Stimulated activated CD4-positive, alpha-beta T cell treated with anti-CD3 and anti-CD28 coated beads, TNF-alpha, amount 100 ng/mL, for 48 hours (primary cell): ENCODE data around the gene PGLYRP3.
"Not testable (repeated sequence)": the region's sequence is repeated elsewhere in the genome, so short reads cannot be mapped to it uniquely, and the experiment has no call there.

Source experiments
- DNase-seq, 3 donors: peaks; one replicate each; pipeline ENCODE4 v3.0.0-alpha.2; 2020; ENCODE audit warnings: low read depth in 3 of 3

The PGLYRP3 gene

DNA sequence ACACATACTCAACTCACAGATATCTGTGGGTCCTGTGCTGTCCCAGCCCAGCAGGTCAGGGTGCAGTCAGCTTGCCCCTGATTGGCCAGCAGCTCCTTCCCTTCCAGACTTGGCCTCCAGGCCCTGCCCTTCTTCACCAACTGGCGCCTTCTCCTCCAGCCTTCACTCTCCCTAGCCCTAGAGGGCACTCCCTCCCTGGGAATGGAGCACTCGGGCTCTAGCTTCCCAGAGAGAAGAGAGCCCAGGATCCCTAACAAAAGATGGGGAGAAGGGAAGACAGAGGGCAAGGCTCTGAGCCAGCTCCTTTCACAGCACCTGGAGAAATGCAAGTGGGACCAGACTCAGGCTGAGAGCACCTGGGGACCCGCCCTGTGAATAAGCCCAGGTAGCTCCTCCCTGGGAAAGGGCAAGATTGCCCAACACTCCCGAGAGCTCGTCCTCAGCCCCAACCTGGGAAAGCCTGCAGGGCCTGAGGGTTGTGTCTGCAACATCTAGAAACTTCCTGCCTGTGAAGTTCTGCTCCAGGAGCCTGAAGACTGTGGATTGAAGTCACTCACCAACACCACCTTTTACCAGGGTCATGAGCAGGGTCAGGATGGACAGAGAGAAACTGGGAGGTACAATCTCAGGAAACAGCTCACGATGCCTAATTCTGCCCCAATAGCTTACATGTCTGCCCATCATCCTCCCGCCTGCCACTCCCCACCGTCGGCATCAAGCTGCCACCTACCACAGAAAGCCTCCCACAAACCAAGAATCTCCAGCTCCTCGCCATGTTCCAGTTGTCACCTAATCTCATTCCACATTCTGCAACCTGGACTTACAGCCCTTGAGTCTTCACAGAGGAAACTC, 36.0 kb upstream of the PGLYRP3 start, which contains the start of gene PGLYRP4:
PGLYRP4 (minus strand) TSS at position 331 of the 852 bp plus-strand sequence. CDS start 909 bp downstream, outside the sequence.
- DNase-seq, result no peak

DNA sequence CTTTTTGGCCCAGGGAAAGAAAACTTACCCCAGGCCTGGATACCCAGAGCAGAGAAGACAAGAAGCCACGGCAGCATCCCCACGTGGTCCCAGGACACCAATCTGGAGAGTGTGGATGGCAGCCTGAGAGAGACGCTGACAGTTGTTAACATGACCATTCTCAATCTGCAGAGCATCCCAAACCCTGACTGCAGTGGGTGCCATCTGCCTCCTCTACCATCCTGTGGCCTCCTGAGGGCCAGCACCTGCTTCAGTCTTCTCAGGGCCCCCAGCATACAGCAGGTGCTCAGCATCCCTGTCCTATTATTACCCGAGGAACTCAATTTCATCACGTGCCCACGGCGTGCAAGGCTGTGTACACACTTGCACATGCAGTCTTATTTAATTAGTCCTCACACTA, 35.1 kb upstream of the PGLYRP3 start:
- no peak for DNase-seq

DNA sequence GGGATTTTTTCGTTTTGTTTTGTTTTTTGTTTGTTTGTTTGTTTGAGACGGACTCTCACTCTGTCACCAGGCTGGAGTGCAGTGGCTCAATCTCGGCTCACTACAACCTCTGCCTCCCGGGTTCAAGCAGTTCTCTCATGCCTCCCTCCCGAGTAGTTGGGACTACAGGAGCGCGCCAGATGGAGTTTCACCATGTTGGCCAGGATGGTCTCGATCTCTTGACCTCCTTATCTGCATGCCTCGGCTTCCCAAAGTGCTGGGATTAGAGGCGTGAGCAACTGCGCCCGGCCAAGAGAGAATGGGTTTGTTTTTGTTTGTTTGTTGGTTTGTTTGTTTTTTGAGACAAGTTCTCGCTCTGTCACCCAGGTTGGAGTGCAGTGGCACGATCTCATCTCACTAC, 34.3 kb upstream of the PGLYRP3 start:
- DNase-seq, result not testable (repeated sequence)

DNA sequence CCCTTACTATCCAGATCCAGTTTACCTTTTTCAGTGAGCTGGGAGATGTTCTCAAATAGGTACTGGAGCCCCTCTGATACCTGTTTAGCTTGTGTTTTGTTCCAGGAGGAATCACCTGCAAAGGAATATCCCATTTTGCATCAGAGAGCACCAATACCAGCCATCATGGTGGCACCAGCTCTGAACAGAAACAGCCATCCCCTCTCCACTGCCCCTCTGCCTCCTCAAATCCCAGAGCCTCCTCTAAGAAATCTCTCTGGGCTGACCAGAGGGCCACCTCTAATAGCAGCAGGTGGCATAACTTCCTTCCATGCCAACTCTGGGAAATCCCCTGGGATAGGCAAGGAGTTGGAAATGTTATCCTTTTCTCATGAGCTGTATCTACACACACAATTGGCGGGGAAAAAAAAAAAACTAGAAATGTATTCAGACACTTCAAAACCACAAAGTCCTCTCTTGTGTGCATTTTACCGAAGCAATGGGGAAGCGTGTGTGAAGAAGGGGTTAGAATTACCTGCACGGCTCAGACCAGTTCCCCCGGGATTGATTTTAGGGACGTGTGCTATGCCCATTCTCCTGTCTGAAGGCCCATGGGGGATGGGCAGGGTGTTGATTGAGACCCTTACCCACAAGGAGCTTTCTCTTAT, 33.4 kb upstream of the PGLYRP3 start:
- DNase-seq, result no peak

DNA sequence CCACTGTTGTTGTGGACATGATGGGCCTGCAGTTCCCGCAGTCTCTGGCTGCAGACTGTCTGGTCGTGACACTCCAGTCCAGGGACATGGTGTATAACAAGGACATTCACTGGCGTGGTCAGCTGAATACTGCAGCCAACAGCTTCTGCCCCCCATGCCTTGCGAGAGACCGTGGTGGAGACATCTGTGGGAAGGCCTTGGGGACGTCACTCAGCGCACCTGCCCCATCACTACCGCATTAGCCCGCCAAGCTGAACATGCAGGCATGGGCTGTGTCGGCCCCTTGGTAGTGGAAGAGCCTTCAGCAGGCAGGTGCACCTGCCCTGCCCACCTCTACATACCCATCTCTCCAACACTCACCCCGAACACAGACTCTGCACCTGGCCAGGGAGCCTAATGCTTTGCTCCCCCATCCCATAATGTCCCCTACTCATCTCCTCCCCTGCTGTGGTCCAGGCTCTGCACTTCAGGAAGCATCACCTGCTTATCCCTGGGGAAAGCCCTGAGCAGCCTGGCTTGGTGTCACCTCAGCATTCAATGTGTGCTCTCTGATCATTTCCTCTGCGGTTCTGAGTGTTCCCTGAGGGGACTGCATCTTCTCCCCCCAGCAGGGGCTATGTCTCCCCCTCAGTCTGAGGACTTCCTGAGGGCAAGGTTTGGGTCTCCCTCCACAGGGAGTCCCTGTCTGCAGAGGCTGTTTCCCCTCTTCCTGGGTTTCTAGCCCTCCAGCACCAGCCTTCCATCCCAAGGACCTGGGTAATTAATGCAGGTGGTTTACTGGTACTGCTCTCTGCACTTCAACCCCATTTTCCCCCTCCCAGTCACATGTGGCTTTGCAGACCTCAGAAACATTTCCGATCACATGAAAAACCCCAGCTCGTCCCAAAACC, 32.7 kb upstream of the PGLYRP3 start:
- no peak for DNase-seq

DNA sequence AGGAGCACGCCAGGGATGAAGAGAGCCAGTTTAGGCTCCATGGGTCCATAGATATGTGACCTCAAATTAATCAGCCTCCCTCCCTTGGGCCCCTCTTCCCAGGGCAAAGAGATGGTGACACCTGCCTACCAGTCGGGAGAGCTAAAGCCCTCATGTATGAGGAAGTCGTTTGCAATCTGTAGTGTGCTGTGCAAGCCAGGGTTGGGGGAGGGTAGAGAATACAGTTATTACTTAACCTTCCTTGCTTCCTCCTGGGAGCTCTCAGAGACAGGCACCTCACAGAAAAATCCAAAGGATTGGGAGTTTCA, 31.9 kb upstream of the PGLYRP3 start:
- no peak for DNase-seq

DNA sequence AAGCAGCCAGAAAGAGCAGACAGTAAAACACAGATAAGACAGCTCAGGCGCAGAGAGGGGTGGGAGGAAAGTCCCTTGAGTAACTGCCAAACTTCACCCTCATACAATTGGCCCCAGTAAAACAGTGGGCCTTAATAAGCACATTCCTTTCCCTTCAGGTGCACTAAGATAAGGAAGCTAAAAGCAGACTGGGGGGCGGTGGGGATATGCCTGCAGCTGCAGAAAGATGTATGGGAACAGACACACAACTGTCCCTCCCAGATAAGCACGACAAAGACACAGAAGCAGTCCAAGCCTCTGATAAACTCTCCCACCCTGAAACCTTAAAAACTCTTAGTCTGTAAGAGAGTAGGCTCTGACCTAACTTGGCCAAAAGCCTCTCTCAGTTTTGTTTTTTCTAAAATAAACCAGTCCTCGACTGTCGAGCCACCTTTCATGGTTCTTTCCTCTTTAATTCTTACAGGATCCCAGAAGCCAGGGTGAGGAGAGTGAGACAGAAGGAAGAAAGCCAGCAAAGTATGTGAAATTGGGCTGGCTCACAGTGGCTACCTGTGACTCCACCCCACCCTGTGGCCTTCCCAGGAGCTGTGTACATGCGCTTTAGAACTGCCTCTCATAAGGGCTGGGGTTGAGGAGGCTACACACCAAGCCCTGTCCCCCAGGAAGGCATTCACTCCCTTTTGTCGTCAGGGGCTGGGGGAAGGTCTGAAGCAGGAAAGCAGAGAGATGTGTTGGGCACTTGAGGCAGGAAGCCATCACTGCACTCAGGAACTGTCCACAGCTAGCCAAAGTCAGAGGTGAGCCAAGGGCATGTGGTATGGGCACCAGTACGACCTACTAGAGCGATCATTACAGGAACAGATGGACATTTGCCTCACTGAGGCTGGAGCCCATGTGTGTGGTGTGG, 31.3 kb upstream of the PGLYRP3 start:
- no peak for DNase-seq

DNA sequence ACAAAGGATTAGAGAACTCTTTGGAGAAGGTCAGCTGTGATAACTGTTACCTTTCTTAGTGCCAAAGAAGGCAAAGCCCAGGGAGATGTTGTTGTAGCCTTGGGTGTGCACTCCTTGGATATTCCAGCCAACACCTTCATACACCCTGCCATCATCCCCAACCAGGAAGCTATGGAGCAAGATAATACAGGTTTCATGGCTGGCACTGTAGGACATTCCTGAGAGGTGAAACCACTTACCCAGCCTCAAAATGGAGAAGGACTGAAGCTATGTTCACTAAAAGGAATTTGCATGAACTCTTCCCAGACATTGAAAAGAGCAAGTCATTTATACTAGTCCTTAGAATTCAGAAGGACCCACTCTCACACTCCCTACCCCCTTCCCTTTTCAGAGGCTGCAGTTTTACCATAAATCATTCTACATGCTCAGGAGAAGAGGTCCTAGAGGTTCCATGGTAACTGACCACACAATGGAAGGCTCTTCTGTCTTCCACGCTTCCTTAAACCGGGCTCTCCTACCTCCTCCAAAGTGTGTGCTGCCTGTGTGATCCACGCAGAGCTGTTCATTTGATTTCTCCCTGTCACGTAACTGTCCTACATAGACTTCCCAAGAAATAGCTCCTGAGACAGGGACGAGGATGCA, 30.4 kb upstream of the PGLYRP3 start:
- DNase-seq, result no peak

DNA sequence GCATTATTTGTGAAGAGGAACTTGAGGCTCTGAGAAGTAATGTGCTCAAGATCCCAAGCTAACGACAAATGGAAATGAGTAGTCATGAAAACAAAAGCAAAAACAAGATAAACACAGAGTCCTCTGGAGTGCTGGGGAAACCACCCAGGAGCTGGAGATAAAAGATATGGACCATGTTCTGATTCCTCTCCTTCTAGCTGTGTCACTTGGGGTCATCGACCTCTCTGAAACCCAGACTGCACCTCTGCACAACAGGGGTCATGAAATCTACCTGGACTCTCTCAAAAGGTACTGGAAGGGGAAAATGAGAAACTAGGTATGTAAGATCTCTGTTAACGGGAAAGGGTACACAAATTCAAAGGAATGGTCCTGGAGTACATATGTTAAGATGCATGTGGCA, 29.4 kb upstream of the PGLYRP3 start:
- no peak for DNase-seq

DNA sequence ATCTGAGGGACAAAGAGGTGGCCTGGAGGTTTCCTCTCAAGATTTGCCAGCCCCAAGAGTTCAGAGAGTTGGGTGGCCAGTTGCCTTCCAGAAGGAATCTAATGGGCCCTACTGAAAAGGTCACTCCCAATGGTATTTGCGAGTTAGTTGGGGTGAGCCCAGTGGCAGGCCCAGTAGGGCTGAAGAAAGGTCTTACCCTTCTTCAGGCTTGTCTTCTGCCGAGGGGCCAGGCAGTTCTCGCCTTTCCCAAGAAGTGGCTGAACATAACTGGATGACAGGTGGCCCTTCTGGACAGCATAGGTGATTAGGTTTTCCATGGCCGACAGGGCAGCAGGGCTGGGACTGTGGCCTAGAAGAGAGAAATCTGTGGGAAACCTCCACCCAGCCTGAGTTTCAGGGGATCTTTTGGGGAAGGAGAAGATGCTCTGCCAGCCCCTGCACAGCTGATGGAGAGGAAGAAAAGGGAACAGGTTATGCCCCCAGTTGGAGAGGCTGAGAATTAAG, 28.7 kb upstream of the PGLYRP3 start:
- DNase-seq, result no peak

DNA sequence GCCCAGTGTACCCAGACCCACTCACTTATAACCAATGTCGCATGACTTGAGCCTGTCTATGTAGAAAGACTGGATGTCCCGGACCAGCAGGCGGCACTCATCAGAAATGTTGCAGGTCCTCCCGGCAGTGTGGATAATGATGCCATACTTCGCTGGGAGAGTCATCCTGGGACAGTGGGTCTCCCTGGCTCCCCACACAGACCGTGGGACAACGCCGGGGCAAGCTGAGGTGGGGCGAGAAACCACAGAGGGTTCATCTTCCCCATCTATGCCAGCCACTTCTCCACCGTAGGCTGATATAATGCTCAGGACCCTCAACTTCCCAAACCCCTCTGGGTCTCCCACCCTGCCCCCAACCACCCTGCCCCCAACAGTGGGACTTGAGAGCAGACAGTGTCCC, 27.6 kb upstream of the PGLYRP3 start:
- no peak for DNase-seq

DNA sequence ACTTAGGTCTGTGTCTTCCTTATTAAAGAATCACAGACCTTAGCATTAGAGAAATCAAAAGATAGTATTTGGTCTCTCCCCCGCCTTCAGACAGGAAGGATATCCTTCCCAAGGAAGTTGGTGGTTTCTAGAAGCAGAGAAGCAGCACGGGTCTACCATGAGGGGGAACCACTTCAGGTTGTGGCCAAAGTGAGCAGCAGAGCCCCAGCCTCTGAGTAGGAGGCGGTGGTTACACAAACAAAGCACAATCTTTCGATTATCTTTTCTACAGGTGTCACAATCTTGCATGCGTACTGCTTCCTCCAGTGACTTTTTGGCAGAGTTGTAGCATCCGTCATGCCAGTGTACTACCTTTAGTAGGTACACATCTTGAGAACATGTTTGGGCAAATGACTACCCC, 27.1 kb upstream of the PGLYRP3 start:
- no peak for DNase-seq

DNA sequence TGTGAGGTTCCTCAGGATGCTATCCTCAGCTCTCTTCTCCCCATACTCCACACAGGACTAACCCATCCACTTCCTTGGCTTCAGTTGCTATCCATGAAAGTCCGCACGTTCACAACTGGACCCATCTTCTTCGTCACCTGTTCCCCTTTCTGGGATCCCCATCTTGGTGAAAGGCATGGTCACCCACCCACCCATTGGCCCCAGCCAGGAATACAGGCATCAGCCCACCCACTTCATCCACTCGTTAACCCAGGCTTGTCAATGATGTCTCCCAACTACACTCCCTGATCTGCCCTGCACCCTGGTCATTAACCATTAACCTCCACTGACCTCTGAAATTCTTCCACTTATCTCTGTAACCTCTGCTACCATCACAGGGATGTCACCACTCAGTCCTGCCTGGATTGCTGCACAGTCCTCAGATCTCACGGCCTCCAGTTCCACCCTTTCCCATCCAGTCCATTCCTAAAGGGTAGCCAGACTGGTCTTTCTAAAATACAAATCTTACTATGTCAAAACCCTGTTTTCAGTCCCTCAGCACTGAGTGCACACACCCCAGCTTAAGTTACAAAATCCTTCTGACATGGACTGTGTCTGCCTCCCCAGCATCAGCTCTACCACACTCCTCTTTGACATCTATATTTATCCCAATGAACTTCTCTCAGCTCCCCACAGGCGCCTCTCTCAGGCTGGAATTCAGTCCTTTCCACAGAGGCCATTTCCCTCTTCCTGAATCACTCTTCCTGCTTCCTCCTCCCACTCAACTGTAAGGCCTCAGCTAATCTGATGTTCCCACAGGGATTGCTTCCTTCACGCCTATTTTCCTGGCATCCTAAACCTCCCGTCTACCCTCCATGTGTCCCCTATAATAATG, 25.5 kb upstream of the PGLYRP3 start:
- DNase-seq, result no peak

DNA sequence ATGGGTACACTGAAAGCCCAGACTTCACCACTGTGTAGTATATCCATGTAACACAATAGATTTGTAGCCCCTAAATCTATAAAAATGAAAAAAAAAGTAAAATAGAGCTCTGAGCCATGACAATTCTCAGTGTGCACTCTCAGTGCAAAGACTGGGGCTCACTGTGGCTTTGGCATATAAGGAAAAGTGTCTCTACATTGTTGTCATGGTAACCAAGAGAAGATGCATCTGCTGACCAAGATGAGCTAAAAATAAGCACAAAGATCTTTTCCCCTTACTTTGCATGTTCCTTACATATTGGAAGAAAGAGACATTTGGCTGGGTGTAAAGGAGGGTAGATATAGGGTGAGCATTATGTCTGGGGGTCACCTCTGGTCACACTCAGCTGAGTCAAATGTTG, 23.9 kb upstream of the PGLYRP3 start:
- no peak for DNase-seq

DNA sequence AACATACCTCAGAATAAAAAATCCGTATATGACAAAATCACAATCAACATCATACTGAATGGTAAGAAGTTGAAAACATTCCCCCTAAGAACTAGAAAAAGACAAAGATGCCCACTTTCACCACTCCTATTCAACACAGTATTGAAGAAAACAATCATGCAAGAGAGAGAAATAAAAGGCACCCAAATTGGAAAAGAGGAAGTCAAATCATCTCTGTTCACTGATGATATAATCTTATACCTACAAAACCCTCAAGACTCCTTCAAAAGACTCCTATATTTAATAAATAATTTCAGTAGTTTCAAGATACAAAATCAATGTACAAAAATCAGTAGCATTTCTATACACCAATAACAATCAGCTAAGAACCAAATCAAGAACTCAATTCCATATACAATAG, 21.1 kb upstream of the PGLYRP3 start:
- DNase-seq, result no peak

DNA sequence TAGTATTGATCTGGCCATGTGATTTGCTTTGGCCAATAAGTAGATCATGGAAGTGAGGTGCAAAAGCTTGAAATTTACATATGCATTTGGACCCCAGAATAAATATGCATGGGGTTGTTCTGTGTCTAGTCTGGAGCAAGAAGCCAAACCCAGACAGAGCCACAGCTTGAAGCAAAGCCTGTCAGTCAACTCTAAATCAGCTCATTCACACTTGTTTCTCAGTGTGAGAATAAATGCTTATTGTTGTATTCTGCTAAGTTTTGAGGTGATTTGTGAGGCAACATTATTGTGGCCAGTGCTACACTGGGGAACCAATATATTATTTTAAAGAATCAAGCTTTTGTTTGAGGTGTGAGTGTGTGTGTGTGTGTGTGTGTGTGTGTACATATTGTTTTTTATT, 12.2 kb upstream of the PGLYRP3 start:
- DNase-seq, result no peak

DNA sequence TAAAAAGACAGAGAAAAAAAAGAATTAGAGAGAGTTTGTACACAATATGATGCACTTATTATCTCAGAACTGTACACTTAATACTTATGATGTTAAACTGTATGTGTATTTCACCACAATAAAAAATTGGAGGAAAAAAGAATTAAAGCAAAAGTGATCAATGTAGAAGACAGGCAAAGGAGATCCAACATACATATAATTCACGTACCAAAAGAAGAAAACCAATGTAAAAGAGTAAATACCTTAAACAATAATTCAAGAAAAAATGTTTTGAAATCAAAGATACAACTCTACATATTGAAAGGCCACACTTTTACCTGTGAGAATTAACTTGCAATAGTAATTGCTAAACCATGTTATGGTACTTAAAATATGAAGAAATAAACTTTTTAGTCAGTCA, 9.8 kb upstream of the PGLYRP3 start:
- DNase-seq, result no peak

DNA sequence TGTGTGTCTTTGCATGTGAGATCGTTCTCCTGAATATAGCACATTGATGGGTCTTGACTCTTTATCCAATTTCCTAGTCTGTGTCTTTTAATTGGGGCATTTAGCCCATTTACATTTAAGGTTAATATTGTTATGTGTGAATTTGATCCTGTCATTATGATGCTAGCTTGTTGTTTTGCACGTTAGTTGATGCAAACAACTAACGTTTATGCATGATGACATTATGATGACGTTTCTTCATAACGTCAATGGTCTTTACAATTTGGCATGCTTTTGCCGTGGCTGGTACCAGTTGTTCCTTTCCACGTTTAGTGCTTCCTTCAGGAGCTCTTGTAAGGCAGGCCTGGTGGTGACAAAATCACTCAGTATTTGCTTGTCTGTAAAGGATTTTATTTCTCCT, 5.4 kb upstream of the PGLYRP3 start:
- DNase-seq, result not testable (repeated sequence)

DNA sequence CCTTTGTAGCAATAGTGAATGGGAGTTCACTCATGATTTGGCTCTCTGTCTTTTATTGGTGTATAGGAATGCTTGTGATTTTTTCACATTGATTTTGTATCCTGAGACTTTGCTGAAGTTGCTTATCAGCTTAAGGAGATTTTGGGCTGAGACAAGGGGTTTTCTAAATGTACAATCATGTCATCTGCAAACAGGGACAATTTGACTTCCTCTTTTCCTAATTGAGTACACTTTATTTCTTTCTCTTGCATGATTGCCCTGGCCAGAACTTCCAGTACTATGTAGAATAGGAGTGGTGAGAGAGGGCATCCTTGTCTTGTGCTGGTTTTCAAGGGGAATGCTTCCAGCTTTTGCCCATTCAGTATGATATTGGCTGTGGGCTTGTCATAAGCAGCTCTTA, 3.3 kb upstream of the PGLYRP3 start:
- DNase-seq, result not testable (repeated sequence)

DNA sequence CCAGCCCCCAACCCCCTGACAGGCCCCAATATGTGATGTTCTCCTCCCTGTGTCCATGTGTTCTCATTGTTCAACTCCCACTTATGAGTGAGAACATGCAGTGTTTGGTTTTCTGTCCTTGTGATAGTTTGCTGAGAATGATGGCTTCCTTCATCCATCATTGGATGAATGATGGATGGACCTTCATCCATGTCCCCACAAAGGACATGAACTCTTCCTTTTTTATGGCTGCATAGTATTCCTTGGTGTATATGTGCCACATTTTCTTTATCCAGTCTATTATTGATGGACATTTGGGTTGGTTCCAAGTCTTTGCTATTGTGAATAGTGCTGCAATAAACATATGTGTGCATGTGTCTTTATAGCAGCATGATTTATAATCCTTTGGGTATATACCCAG, 1.6 kb upstream of the PGLYRP3 start:
- DNase-seq, result not testable (repeated sequence)
